Islet of Langerhans (tissue), 1 donor: ENCODE measurements around the gene DAO.
"Not testable (repeated sequence)": the region's sequence is repeated elsewhere in the genome, so short reads cannot be mapped to it uniquely, and the experiment has no call there.

Source experiments
- FAIRE-seq: peaks from one replicate; lab custom pipeline; 2011; peaks lifted over from hg19 to GRCh38; lab: Jason Lieb, UNC

Gene DAO

DNA sequence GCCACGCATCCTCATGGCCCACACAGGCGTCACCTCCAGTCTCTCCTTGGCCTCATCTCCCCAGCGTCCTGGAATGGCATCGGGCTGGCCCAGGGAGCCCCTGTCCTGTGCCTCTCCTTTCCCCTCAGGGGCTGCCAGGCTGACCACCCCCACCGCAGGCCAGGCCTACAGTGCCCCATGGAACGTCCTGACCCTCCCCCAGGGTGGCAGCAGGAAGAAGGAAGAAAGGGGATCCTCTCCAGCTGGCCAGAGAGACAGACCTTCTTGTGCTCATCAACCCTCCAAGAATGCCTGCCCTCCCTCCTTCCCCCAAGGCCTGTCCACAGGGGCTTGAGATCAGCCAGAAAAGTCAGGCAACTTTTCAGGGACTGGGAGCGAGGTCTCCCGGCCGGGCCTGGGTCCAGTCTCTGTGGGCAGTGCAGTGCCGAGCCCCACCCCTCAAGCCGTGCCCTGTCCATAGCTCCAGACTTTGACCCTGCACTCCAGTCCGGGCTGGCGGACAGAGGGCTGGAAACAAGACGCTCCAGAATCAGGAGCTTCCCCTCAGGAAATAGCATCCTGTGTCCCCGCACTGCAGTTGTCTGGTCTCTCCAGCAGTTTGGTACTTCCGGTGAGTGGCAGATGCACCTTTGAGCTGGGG is at the start of gene DAO:
Gene DAO, plus strand, starts transcription at position 478 of the 640 bp plus-strand sequence. CDS start 4,915 bp downstream, outside the sequence.
- FAIRE-seq: no peak

- FAIRE-seq: no peak
These were observed 48.4 kb upstream of the DAO start for GRCh38 chr12:108831309-108831991.

- no peak for FAIRE-seq
These were observed 47.7 kb upstream of the DAO start for GRCh38 chr12:108832208-108832607.

- FAIRE-seq: no peak
These were observed 47.0 kb upstream of the DAO start for GRCh38 chr12:108832730-108833354.

GRCh38 chr12:108833355-108833733 is 46.5 kb upstream of the DAO start:
- FAIRE-seq: no peak

- FAIRE-seq: no peak
These were observed 46.0 kb upstream of the DAO start for GRCh38 chr12:108833757-108834472.

DNA sequence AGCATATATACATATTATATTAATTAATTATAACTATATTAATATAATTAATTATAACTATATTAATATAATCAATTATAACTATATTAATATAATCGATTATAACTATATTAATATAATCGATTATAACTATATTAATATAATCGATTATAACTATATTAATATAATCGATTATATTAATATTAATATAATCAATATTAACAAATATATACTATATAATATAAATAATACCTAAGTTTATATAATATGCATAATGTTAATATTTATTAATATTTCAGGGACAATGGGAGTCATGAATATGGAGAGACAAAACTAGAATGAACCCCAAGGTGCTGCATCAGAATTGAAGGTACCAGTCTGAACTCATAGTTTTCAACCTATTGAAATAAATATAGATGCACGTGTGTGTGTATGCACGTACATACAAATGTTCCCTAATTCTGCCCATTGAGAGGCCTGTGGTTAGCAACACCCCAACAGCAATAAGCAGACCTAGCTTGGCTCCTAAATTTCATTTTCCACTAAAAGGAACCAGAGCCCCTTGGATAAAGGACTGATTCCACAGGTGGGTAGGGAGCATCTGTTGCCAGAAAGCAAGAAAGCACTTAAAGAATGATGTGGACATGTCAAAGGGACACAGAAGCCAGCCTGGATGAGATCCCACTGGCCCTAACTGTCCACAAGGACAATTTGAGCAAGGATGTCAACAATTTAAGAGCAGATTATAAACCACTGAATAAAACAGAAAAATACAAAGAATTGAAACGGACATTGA is 43.8 kb upstream of the DAO start:
- no peak for FAIRE-seq

GRCh38 chr12:108837239-108837638 is 42.7 kb upstream of the DAO start:
- FAIRE-seq: no peak

DNA sequence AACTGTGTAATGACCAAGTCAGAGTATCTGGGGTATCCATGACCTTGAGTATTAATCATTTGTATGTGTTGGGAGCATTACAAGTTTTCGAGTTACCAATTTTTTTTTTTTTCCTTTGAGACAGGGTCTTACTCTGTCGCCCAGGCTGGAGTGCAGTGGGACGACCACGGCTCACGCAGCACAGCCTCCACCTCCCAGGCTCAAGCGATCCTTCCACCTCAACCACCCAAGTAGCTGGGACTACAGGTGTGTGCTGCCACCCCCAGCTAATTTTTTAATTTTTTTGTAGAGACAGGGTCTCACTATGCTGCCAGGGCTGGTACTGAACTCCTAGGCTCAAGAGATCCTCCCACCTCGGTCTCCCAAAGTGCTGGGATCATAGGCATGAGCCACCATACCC is 42.2 kb upstream of the DAO start:
- FAIRE-seq: no peak

DNA sequence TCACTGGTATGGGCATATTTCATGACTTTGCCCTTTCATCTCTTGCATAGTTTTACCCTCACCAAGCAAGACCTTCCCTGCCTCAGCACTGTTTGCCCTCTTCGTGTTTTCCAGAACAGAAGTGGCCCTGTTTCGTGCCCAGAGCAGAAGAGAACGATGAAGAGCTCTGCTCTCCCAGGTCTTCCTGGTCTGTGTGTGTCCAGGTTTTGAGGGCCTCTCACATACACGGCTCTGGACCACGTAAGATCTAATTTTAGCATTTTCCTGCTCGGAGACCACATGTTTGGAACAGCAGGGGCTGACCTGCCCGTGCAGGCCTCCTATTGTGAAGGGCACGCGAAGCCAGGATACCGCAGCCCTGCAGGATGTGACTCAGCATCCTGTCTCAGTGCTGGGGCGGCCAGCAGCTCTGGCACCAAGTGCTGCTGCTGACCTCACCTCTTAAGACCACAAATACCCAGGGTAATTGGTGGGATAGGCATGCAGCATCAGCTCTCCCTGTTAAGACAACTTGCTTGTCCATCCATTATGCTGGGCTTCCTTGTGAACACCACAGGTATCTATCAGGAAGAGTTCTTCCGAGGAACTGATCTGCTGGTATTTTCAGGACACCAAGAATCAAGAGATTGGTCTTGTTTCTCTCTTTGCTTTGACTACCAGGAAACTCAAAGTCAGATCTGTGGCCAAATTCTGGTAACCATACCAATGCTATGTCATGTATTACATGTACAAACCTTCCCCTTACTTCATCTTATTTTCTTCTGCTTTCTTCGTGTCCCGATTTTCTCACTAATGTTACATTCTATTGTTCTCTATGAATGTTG is 41.5 kb upstream of the DAO start:
- no peak for FAIRE-seq

GRCh38 chr12:108839018-108839889 is 40.6 kb upstream of the DAO start:
- no peak for FAIRE-seq

GRCh38 chr12:108839890-108840230 is 40.0 kb upstream of the DAO start:
- no peak for FAIRE-seq

DNA sequence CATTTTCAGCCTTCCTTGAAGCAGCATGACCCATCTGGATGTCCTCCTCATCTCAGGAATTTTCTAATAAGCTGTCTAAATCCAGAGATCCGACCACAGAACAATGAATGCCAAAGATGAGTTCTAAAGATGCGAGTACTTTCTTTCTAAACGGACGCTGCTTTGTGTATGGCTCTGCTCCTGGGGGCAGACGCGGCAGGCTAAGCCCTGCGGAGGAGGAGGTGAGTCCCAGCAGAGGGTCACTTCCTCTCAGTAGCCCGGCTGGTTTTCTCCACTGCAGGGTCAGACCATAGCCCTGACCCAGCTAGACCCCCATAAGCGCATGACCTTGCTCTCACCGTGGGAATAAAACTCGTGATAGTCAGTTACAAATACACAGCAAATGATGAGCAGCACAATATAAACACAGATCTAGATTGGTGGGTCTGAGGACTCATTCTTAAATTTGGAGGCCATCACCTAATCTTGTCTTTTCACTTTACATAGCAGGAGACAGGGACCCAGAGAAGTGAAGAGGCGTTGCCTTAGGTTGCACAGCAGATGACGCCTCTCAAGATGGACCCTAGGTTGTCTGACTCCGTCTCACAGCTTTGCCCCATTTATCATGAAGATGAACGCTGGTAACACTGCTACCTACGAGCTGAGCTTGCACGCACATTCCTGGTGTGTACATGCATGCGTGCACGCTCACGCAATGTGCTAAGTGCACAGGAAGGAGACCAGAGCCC is 39.1 kb upstream of the DAO start:
- FAIRE-seq: no peak

DNA sequence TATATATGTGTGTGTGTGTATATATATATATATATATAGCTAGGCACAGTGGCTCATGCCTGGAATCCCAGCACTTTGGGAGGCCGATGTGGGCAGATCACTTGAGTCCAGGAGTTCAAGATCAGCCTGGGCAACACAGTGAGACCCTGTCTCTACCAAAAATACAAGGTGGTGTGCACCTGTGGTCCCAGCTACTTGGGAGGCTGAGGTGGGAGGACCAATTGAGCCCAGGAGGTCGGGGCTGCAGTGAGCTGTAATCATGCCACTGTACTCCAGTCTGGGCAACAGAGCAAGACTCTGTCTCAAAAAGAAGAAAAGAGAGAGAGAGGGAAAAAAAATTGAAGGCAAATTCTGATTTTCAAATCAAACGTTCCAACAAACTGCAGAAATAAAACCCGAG is 38.1 kb upstream of the DAO start:
- FAIRE-seq: not testable (repeated sequence)

GRCh38 chr12:108842361-108842760 is 37.5 kb upstream of the DAO start:
- FAIRE-seq: no peak

DNA sequence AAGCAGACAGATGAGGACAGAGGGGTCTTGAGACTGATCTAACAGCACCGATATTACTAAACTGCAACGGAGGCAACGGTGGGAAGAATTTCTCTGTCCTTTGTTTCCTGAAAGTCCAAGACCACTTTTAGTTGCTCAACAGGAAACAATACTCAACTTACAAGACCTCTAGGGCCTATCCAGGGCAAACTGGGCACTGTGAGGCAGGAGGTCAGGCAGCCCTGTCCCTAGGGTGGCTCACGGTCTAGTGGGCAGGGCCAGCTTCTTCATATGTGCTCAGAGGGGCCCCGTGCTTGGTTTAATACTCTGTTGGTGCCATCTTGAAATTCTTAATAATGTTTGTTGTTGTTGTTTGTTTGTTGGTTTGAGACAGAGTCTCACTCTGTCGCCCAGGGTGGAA is 36.7 kb upstream of the DAO start:
- no peak for FAIRE-seq

DNA sequence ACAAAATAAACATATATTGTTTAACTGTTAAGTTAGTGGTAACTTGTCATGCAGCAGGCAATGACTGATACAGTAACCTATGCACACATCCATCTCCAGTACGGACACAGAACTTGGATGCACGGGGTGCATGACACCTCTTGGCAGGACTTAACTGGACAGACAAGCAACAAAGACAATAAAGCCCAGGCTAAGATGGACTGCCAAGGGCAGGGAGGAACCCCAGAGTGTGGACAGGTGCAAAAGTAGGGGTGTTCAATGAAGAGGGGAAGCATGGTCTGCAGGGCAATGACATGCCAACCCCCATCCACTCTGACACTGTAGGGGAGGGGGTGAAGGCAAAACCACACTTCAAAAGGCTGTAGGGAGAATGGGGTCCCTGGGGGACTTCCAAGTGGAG is 34.2 kb upstream of the DAO start:
- no peak for FAIRE-seq

DNA sequence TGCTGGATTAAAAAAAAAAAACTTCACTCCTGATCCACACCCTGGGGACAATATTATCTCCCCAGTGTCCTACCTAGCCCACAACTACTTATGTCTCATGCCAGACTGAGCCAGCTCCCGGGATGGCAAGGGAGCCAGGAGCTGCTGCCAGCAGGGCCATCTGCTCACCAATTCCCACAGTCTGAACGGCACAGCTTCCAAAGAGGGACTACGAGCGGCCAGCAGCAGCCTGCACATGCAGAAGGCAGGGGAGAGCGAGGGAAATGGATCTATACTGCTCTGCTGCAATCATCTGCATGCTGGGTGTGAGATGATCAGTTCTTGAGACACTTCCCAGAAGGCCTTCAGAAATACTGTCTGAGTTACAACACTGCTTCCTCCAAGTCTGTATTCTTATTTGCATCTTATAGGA is 33.6 kb upstream of the DAO start:
- FAIRE-seq: no peak

GRCh38 chr12:108847705-108848104 is 32.2 kb upstream of the DAO start:
- FAIRE-seq: no peak

- no peak for FAIRE-seq
These were observed 30.2 kb upstream of the DAO start for GRCh38 chr12:108849660-108850059.
